ENCODE measurements around the gene CRYBG2.

- no peak for TF ChIP-seq REST (IDR thresholded peaks at IDR 0.05; ENCODE audit: insufficient read depth in 1 of 2, low read depth in 2 of 2, low read length in 2 of 2)
- no peak for TF ChIP-seq SIN3A (IDR thresholded peaks at IDR 0.05; ENCODE audit: borderline replicate concordance, insufficient read depth, low read length)
- no peak for TF ChIP-seq POLR2AphosphoS5 (IDR thresholded peaks at IDR 0.05; ENCODE audit: low read depth, low read length)
Observed at GRCh38 chr1:26351590-26352337, 2.2 kb downstream of the CRYBG2 start.
